Ovary (tissue), 3 donors: Measurements from ENCODE around the gene SCN4B.

Source experiments
- EP300 ChIP-seq: sonication (generic); formaldehyde crosslinking; IDR thresholded peaks from one replicate; pipeline ENCODE4 v1.6.1; 2017; ENCODE audit warnings: antibody characterized with exemption
- POLR2A ChIP-seq: fragments of 450-650 bp; IDR thresholded peaks from one replicate; pipeline ENCODE4 v1.6.1; 2017; ENCODE audit warnings: antibody characterized with exemption, mild to moderate bottlenecking, moderate library complexity
- TF ChIP-seq, protein P1 (sequence below), 3 donors: fragments of 450-650 bp in 2 of 3; fragments of 200-600 bp in 1 of 3; IDR thresholded peaks; one replicate each; pipeline versions ENCODE4 v1.5.1 to v1.8.0; 2016 to 2022; ENCODE audit warnings: antibody characterized with exemption in 3 of 3, mild to moderate bottlenecking in 1 of 3
- donor health status: DM: no; HTN: no; CAD: no.

DNA sequence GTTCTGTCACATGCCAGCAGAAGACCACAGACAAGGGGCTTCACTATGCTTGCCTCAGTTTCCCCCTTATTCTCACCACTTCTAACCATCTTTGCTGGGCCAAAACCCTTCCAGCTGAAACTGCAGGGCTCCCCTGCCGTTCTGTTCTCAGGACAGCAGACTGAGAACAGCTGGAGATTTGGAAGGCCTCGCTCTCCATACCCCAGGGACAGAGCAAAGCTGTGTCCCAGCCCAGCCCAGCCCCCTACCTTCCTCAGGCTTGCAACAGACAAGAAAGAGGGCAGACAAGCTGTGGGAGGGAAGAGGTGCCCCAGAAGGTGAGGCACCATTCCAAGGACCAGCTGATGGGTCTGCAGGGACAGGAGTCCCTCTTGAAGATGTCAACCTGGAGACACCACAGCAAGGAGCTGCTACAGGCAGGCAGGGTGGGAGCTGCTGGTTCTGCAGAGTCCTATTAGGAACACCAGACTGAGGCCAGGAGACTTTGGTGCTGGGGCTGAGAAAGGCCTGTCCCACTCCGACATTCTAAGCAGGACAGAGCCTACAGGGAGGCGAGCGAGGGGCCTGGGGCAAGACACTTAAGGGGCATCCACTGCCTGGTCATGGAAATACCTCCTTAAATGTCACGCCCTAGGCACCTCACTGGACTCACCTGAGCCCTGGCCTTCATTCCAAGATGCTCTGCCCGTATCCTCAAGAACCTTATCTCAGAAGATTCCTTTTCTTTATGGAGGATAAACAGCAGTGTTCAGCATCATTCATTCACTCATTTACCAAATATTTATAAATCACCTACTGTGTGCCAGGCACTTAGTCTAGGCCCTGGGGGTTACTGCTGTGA, 16.9 kb upstream of the SCN4B start:
- TF ChIP-seq, protein P1, sequence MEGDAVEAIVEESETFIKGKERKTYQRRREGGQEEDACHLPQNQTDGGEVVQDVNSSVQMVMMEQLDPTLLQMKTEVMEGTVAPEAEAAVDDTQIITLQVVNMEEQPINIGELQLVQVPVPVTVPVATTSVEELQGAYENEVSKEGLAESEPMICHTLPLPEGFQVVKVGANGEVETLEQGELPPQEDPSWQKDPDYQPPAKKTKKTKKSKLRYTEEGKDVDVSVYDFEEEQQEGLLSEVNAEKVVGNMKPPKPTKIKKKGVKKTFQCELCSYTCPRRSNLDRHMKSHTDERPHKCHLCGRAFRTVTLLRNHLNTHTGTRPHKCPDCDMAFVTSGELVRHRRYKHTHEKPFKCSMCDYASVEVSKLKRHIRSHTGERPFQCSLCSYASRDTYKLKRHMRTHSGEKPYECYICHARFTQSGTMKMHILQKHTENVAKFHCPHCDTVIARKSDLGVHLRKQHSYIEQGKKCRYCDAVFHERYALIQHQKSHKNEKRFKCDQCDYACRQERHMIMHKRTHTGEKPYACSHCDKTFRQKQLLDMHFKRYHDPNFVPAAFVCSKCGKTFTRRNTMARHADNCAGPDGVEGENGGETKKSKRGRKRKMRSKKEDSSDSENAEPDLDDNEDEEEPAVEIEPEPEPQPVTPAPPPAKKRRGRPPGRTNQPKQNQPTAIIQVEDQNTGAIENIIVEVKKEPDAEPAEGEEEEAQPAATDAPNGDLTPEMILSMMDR (IDR thresholded peaks at IDR 0.05), result no peak
- TF ChIP-seq POLR2A (no peak), EP300 (no peak)
